GM19240 (cell line): ENCODE measurements around the gene FLACC1.

Source experiments
- DNase-seq: peaks from one replicate; pipeline ENCODE4 v3.0.0; 2011; ENCODE audit warnings: low spot score; ENCODE audit not compliant: insufficient read length

Gene FLACC1

GRCh38 chr2:201279079-201279478 is 78.1 kb downstream of the FLACC1 start:
- no peak for DNase-seq

GRCh38 chr2:201276511-201276910 is 80.6 kb downstream of the FLACC1 start:
- no peak for DNase-seq

GRCh38 chr2:201275990-201276389 is 81.2 kb downstream of the FLACC1 start:
- no peak for DNase-seq

- no peak for DNase-seq
Measured at GRCh38 chr2:201275069-201275468, 82.1 kb downstream of the FLACC1 start.

- DNase-seq, result no peak
Measured at GRCh38 chr2:201273330-201273983, 83.7 kb downstream of the FLACC1 start.

- DNase-seq, result no peak
Measured at GRCh38 chr2:201271917-201272316, 85.2 kb downstream of the FLACC1 start.

GRCh38 chr2:201270293-201271001 is 86.7 kb downstream of the FLACC1 start:
- no peak for DNase-seq

- DNase-seq, result no peak
Measured at GRCh38 chr2:201269764-201270163, 87.4 kb downstream of the FLACC1 start.

- no peak for DNase-seq
Measured at GRCh38 chr2:201267278-201268030, 89.7 kb downstream of the FLACC1 start.

GRCh38 chr2:201266629-201267028 is 90.5 kb downstream of the FLACC1 start:
- no peak for DNase-seq

- no peak for DNase-seq
Measured at GRCh38 chr2:201264472-201265173, 92.5 kb downstream of the FLACC1 start.

- DNase-seq, result no peak
Measured at GRCh38 chr2:201263779-201264178, 93.4 kb downstream of the FLACC1 start.

- DNase-seq, result no peak
Measured at GRCh38 chr2:201262718-201263117, 94.4 kb downstream of the FLACC1 start.

- DNase-seq, result no peak
Measured at GRCh38 chr2:201261906-201262305, 95.2 kb downstream of the FLACC1 start.

- DNase-seq, result no peak
Measured at GRCh38 chr2:201261471-201261870, 95.7 kb downstream of the FLACC1 start.

GRCh38 chr2:201260302-201260800 is 96.8 kb downstream of the FLACC1 start, which contains the start of gene CASP8:
CASP8 (plus strand) TSS chr2:201260536; CDS start chr2:201266487, 5,951 bp downstream.
- DNase-seq, result no peak

GRCh38 chr2:201258666-201259615 is 98.2 kb downstream of the FLACC1 start:
- no peak for DNase-seq

GRCh38 chr2:201257956-201258665 is 99.0 kb downstream of the FLACC1 start:
- DNase-seq, result peak; percentile 48

GRCh38 chr2:201257381-201257955 is 99.7 kb downstream of the FLACC1 start:
- no peak for DNase-seq
